Activated CD8-positive, alpha-beta memory T cell treated with anti-CD3 and anti-CD28 coated beads for 36 hours (primary cell): ENCODE measurements around the gene AMT. TPM values are rescaled to one million over a fixed set of nuclear protein-coding genes. Genes with fewer than 3 reads are reported as not detected.

Experiments
- CTCF ChIA-PET: fragments of 350-600 bp; sonication (Branson Sonifier 250); formaldehyde crosslinking; loops from one replicate; lab custom pipeline; 2021; ENCODE audit warnings: antibody characterized with exemption; lab: Charles Lee
- POLR2A ChIA-PET: fragments of 350-600 bp; sonication (Branson Sonifier 250); formaldehyde crosslinking; loops from one replicate; lab custom pipeline; 2021; ENCODE audit warnings: antibody characterized with exemption; lab: Charles Lee
- total RNA-seq, 2 experiments: library from RNA; stranded (reverse); gene quantifications; one replicate each; pipeline ENCODE4 v1.2.3, GENCODE V29; 2021

AMT gene
- total RNA-seq, 2 experiments from 2014 or later, result 0.99 to 1.5 TPM

DNA sequence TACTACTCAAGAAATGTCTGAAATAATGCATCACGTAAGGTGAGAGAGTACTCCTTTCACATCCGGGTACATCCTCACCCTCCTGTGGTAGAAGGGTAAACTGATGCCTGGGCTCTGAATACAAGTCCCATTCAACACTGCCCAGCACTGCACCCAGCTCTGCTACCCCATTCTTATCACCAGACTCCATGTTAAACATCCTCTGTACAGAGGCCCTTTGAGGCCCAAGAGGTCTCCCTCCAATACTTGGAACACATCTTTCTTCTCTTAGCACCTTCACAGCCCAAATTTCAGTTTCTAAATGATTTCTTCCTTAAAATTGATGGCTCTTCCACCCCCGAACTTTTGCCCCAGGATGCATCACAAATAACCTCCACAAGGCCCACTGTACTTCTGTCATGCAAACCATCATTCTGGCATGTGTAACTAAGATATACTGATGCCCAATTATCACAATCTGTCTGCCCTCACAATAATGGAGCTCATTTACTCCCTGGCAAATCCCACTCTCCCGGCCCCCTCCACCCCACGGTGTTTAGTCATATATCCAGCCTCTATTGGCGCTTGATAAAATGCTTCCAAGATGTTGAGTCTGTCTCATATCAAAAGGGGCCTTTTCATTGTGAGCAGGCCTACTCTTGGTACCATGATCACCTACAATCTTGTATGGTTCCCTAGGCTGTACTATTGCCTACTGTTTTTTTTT, 51.5 kb downstream of the AMT start:
- ChIA-PET CTCF (interaction anchor here (1.4 kb wide), 1 partner anchor 12 kb away, joined by 3 read pairs; no protein-coding TSS in a partner anchor), POLR2A (interaction anchor here (0.6 to 0.9 kb wide), 2 partner anchors 31 to 38 kb away, joined by 3 read pairs; partner anchors contain the start of gene USP4)

Other genes starting within 250 kb of the AMT start
- 1 to 10 TPM; 6.9 TPM for gene C3orf62, start 145.2 kb downstream of the AMT start, total RNA-seq
- 10 to 100 TPM; 69.7 to 71.5 TPM for gene USP4, start 82.4 kb downstream of the AMT start, total RNA-seq
- 100 to 1,000 TPM; 217 to 219 TPM for gene GPX1, start 64.1 kb downstream of the AMT start, total RNA-seq
- 100 to 1,000 TPM; 466 to 470 TPM for gene RHOA, start 10.5 kb downstream of the AMT start, total RNA-seq
- gene TCTA, start 10.1 kb downstream of the AMT start, total RNA-seq, result 10 to 100 TPM; 17.7 to 17.9 TPM
- 10 to 100 TPM; 10.9 to 11.0 TPM for gene NICN1, start 6.9 kb upstream of the AMT start, total RNA-seq
- gene DAG1, start 47.8 kb upstream of the AMT start, total RNA-seq, result 10 to 100 TPM; 17.8 to 20.9 TPM
- under 1 TPM; 0.25 to 0.30 TPM for gene BSN, start 132.0 kb upstream of the AMT start, total RNA-seq